Transverse colon (tissue), 4 donors: ENCODE data around the gene TNRC6B. TPM values are rescaled to one million over a fixed set of nuclear protein-coding genes. Genes with fewer than 3 reads are reported as not detected.

Experiments used
- DNase-seq: peaks from one replicate; pipeline ENCODE4 v3.0.0-alpha.2; 2019
- H3K27ac ChIP-seq, 4 donors: fragments of 200-600 bp; sonication (generic); 2 replicates each; pipeline ENCODE4 v1.5.1; 2016 to 2018; ENCODE audit warnings: inconsistent platforms in 4 of 4
- H3K27me3 ChIP-seq: fragments of 200-600 bp; sonication (generic); 2 replicates; pipeline ENCODE4 v1.5.1; 2017; ENCODE audit warnings: inconsistent platforms
- H3K36me3 ChIP-seq, 4 donors: fragments of 200-600 bp; sonication (generic); 2 replicates each; pipeline ENCODE4 v1.5.1; 2017 to 2019; ENCODE audit warnings: inconsistent platforms in 4 of 4
- H3K4me1 ChIP-seq, 4 donors: fragments of 200-600 bp; sonication (generic); 2 replicates each; pipeline ENCODE4 v1.5.1; 2017 to 2020; ENCODE audit warnings: inconsistent platforms in 4 of 4
- H3K4me3 ChIP-seq, 4 donors: fragments of 200-600 bp; sonication (generic); 1 replicate in 1 of 4; 2 replicates in 3 of 4; pipeline versions ENCODE4 v1.5.1 to v1.6.1; 2017 to 2019; ENCODE audit warnings: inconsistent platforms in 4 of 4
- H3K9me3 ChIP-seq, 2 donors: fragments of 200-600 bp; sonication (generic); 2 replicates each; pipeline ENCODE4 v1.5.1; 2017 to 2019; ENCODE audit warnings: inconsistent platforms in 2 of 2
- CTCF ChIP-seq, 5 experiments: fragments of 200-600 bp in 3 of 5; fragments of 450-650 bp in 2 of 5; sonication (generic) in 3 of 5; IDR thresholded peaks; 1 replicate in 2 of 5; 2 replicates in 3 of 5; pipeline ENCODE4 v1.5.1; 2016 to 2017; ENCODE audit warnings: antibody characterized with exemption in 5 of 5, inconsistent platforms in 3 of 5, mild to moderate bottlenecking in 2 of 5, moderate library complexity in 1 of 5
- EP300 ChIP-seq: sonication (generic); formaldehyde crosslinking; IDR thresholded peaks from one replicate; pipeline ENCODE4 v1.6.1; 2017; ENCODE audit warnings: antibody characterized with exemption, low read depth
- POLR2A ChIP-seq: fragments of 450-650 bp; IDR thresholded peaks from one replicate; pipeline ENCODE4 v1.6.1; 2016; ENCODE audit warnings: antibody characterized with exemption, mild to moderate bottlenecking, moderate library complexity
- POLR2AphosphoS5 ChIP-seq, 3 donors: sonication (generic); formaldehyde crosslinking; IDR thresholded peaks; one replicate each; pipeline ENCODE4 v1.6.1; 2016; ENCODE audit warnings: antibody characterized with exemption in 3 of 3
- WGBS, 2 donors: methylation state at CpG; one replicate each; pipeline ENCODE4 v1.1.5; 2018; ENCODE audit warnings: low coverage in 1 of 2; 5-methylcytosine and 5-hydroxymethylcytosine counted together
- in situ Hi-C, 4 donors: fragments of 200-750 bp; cut with MboI; loops; one replicate each; pipeline versions ENCODE4 v1.15.0 to v1.15.1; 2017; ENCODE audit warnings: low sequenced_read_pairs in 3 of 4, low pct_ligation_motif_present in 1 of 4, low pct_unique_long_range_greater_than_20kb in 1 of 4
- intact Hi-C: fragments of 100-400 bp; cut with DNase I; formaldehyde crosslinking; loops from one replicate; pipeline ENCODE4 v1.15.1; 2023; ENCODE audit warnings: low total_unique reads
- total RNA-seq, 4 donors: library from RNA; depleted of rRNA; stranded (reverse); fragments of >200 nt; gene quantifications; one replicate each; pipeline ENCODE4 v1.1.0, GENCODE V29; 2016

TNRC6B gene
- total RNA-seq, 4 donors from 2014 or later = 36.7 to 108 (median 54.0) TPM

- DNase-seq = no peak
- TF ChIP-seq POLR2AphosphoS5 (IDR thresholded peaks at IDR 0.05) (no peak), POLR2A (no peak), EP300 (no peak), CTCF (IDR thresholded peaks at IDR 0.05) (no peak)
- intact Hi-C loops (no loop called here), in situ Hi-C loops (no loop called here)
- Histone ChIP-seq H3K36me3 (peaks cover 0 to 82% (median 27%) of the 10 kb centered on the region in 4 donors), H3K27me3 (no peaks in the 10 kb centered on the region), H3K4me3 (no peak overlapping the region), H3K9me3 (no peaks in the 10 kb centered on the region), H3K27ac (no peak overlapping the region), H3K4me1 (peaks cover 4 to 28% (median 12%) of the 10 kb centered on the region in 4 donors)
These were observed 136.3 kb downstream of the TNRC6B start for GRCh38 chr22:40314041-40314440.

DNA sequence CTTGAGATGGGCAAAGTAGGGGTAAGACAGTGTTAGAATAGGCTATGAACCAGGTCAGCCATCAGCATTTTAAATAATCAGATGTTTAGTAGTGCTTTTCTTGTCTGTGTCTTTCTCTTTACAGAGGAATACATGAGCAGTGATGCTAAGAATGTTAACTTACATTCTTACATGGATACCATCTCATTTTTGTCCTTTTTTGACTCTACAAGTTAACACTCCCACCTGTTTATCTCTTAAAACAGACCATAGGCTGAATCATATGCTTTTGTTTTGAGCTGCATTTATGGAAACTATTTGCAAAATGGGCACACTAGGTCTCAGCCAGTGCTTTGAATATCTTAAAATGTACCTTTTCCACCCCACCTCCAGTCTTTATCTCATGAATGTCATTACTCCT lies 143.0 kb downstream of the TNRC6B start:
- intact Hi-C loops (no loop called here), in situ Hi-C loops (no loop called here)
- no peak for DNase-seq
- Histone ChIP-seq H3K4me3 (no peak overlapping the region), H3K4me1 (peaks cover 0 to 6% (median 2%) of the 10 kb centered on the region in 4 donors), H3K27ac (no peak overlapping the region), H3K9me3 (no peaks in the 10 kb centered on the region), H3K36me3 (peaks cover 0 to 62% (median 20%) of the 10 kb centered on the region in 4 donors), H3K27me3 (no peaks in the 10 kb centered on the region)
- no peak for TF ChIP-seq CTCF (IDR thresholded peaks at IDR 0.05)
- TF ChIP-seq POLR2A = no peak
- no peak for TF ChIP-seq EP300
- no peak for TF ChIP-seq POLR2AphosphoS5 (IDR thresholded peaks at IDR 0.05)

GRCh38 chr22:40322021-40322420 lies 144.3 kb downstream of the TNRC6B start:
- TF ChIP-seq POLR2A = no peak
- TF ChIP-seq POLR2AphosphoS5 (IDR thresholded peaks at IDR 0.05) = no peak
- TF ChIP-seq EP300 = no peak
- TF ChIP-seq CTCF (IDR thresholded peaks at IDR 0.05) = no peak
- H3K36me3 ChIP-seq = peaks cover 0 to 48% (median 14%) of the 10 kb centered on the region in 4 donors
- no peaks in the 10 kb centered on the region for H3K9me3 ChIP-seq
- intact Hi-C loops = no loop called here
- no peak for DNase-seq
- no peaks in the 10 kb centered on the region for H3K27me3 ChIP-seq
- H3K4me3 ChIP-seq = no peak overlapping the region
- H3K4me1 ChIP-seq = peaks cover 0 to 11% (median 3%) of the 10 kb centered on the region in 4 donors
- no peak overlapping the region for H3K27ac ChIP-seq
- WGBS, 2 donors = 80 to 81% methylated on average over 3 to 5 of the region's 5 CpGs
- in situ Hi-C loops = no loop called here

- in situ Hi-C loops = no loop called here
- Histone ChIP-seq H3K4me3 (no peak overlapping the region), H3K27ac (peak overlapping the region in 3 of 4 donors; percentile 20 to 66 (median 62)), H3K9me3 (no peaks in the 10 kb centered on the region), H3K36me3 (peaks cover 0 to 39% (median 12%) of the 10 kb centered on the region in 4 donors), H3K27me3 (no peaks in the 10 kb centered on the region), H3K4me1 (peaks cover 0 to 17% (median 5%) of the 10 kb centered on the region in 4 donors)
- intact Hi-C loops = no loop called here
- WGBS, 2 donors = 84 to 89% methylated on average over 5 to 17 of the region's 17 CpGs
- no peak for DNase-seq
- TF ChIP-seq POLR2AphosphoS5 (IDR thresholded peaks at IDR 0.05) (no peak), POLR2A (no peak), EP300 (no peak), CTCF (IDR thresholded peaks at IDR 0.05) (no peak)
These were observed 145.2 kb downstream of the TNRC6B start for GRCh38 chr22:40322818-40323447.
